Calu3 (cell line): ENCODE measurements around the gene ACSBG1. TPM values are rescaled to one million over a fixed set of nuclear protein-coding genes. Genes with fewer than 3 reads are reported as not detected.

Experiments used
- BruUV-seq: library from RNA; stranded (reverse); fragments of 400-500 nt; replicated peaks from 2 replicates; lab custom pipeline; 2021; lab: Mats Ljungman, UMichigan
- CTCF ChIA-PET: fragments of 300-600 bp; sonication (Branson Sonifier 250); formaldehyde crosslinking; loops from one replicate; lab custom pipeline; 2022; ENCODE audit warnings: antibody characterized with exemption; lab: Charles Lee
- DNase-seq: peaks from one replicate; pipeline ENCODE4 v3.0.0; 2022
- H3K27ac Mint-ChIP-seq: one replicate; pipeline ENCODE4 v1.8.0; 2022; ENCODE audit warnings: mixed read lengths; ENCODE audit not compliant: unreplicated experiment
- H3K27me3 Mint-ChIP-seq: one replicate; pipeline ENCODE4 v1.8.0; 2022; ENCODE audit warnings: mixed read lengths; ENCODE audit not compliant: unreplicated experiment
- H3K36me3 Mint-ChIP-seq: one replicate; pipeline ENCODE4 v1.8.0; 2022; ENCODE audit warnings: mild to moderate bottlenecking, moderate library complexity, mixed read lengths; ENCODE audit not compliant: insufficient read depth, unreplicated experiment
- H3K4me1 Mint-ChIP-seq: one replicate; pipeline ENCODE4 v1.8.0; 2022; ENCODE audit warnings: mild to moderate bottlenecking, low read depth, mixed read lengths; ENCODE audit not compliant: unreplicated experiment
- H3K4me3 Mint-ChIP-seq: one replicate; pipeline ENCODE4 v1.8.0; 2022; ENCODE audit warnings: mild to moderate bottlenecking, low read depth, moderate library complexity, mixed read lengths; ENCODE audit not compliant: unreplicated experiment
- H3K9me3 Mint-ChIP-seq: one replicate; pipeline ENCODE4 v1.8.0; 2022; ENCODE audit warnings: low read depth, mixed read lengths; ENCODE audit not compliant: unreplicated experiment
- CTCF ChIP-seq: fragments of 200-600 bp; IDR thresholded peaks from one replicate; pipeline ENCODE4 v1.8.0; 2022; ENCODE audit warnings: antibody characterized with exemption; ENCODE audit not compliant: unreplicated experiment
- intact Hi-C: fragments of 100-400 bp; cut with micrococcal nuclease; formaldehyde crosslinking; loops from one replicate; pipeline ENCODE4 v1.10.0; 2022; ENCODE audit not compliant: unreplicated experiment
- total RNA-seq: library from RNA; stranded (reverse); gene quantifications from 2 replicates; pipeline ENCODE4 v1.2.3, GENCODE V29; 2022

Gene ACSBG1
- total RNA-seq, 1 experiment from 2014 or later: 0.45 TPM

DNA sequence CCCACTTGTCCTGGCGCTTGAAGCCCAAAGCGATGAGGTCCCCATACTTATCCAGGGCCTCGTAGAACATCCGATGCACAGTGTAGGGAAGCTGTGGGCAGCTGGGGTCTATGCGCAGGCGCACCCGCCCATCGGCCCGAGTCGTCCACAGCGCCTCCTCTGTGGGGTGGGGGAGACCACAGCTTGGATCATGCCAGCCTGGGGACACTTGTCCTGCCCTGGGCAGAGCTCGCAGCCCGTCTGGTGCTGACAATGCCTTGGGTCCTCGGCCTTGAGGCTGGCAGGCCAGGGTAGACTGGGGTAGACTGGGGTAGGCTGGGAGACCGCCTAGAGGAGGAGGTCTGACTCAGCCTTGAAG is 39.8 kb downstream of the ACSBG1 start:
- intact Hi-C loops: no loop called here
- BruUV-seq: no TSS peak
- Mint-ChIP-seq H3K27me3 (peaks cover 34% of the 10 kb centered on the region), H3K27ac (no peak overlapping the region), H3K9me3 (peaks cover 5% of the 10 kb centered on the region), H3K4me3 (no peak overlapping the region), H3K36me3 (no peaks in the 10 kb centered on the region), H3K4me1 (no peaks in the 10 kb centered on the region)
- no peak for DNase-seq
- CTCF ChIA-PET: interaction anchor here (2.7 kb wide), 1 partner anchor 46 kb away, joined by 22 read pairs; no protein-coding TSS in a partner anchor
- TF ChIP-seq CTCF: no peak

DNA sequence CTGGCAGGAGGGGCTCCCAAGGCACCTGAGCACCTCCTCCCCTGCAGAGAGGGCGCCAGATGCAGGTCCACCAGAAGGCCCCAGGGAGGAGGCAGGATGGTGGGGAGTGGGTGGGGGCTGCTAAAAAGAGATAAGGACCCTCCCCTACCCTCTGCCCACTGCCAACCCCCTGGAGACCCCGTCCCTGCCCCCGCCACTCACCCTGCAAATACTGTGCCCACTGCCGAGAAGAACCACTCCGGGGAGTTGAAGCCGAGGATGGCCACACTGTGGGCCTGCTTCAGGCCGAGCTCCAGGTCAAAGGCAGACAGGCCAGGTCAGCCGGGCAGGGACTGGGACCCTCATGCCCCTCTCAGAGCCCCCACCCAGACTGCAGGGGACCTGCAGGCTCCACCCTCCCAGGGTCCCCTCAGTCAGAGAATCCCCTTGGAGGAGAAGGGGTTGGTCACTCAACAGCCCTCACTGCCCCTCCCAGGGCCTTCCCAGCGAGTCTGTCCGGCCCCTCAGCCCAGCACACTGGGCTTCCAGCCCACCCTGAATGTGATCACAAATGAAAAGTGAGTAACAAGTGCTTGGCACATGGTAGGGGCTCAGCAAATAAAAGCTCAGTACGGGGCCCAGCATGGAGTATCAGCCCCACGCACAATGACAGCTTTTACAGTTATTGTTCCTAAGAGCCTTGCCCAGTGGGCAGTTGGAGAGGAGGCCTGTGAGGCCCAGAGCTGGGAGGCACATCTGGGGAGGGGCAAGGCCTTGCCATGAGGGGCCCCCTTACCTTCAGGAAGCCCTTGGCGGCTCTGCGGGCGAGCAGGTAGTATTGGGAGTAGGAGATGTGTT is 40.4 kb downstream of the ACSBG1 start:
- intact Hi-C loops: no loop called here
- no TSS peak for BruUV-seq
- Mint-ChIP-seq H3K9me3 (peaks cover 5% of the 10 kb centered on the region), H3K27ac (no peak overlapping the region), H3K4me1 (no peaks in the 10 kb centered on the region), H3K4me3 (no peak overlapping the region), H3K36me3 (no peaks in the 10 kb centered on the region), H3K27me3 (peaks cover 32% of the 10 kb centered on the region)
- CTCF ChIA-PET: interaction anchor here (2.7 kb wide), 1 partner anchor 47 kb away, joined by 22 read pairs; no protein-coding TSS in a partner anchor
- no peak for TF ChIP-seq CTCF
- DNase-seq: no peak

DNA sequence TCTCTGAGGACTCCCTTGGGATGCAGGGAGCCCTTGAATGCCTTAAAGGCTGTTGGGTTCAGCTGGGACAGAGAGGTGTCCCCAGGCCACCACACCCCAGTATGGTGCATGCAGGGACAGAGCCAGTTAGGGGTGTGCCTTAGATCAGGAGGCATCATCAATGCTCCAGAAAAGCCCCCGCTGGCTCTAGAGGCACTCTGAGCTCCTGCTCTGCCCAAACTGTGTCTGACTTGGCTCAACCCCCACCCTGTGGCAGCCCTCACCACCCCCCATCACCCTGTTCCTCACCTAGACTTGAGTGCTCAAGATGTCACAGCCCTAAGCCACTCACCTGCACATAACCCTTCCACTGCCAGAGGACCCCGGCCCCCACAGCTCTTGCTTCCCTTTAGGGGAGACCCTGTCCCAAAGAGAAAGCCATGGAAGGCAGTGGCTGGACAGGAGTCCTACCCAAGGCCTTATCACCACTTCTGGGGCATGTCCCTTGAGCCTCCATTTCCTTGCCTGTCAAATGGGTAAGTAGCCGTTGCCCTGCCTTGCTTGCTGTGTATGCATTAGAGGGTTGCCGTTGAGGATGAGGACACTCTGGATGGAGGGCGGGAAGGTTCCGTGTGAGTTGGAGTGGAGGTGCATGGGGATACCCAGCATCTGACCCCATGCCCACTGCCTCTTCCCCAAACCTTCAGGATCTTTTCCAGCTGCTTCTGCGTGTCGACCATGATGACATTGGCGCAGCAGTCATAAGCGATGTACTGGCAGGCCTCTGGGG is 41.4 kb downstream of the ACSBG1 start:
- intact Hi-C loops: no loop called here
- BruUV-seq: no TSS peak
- Mint-ChIP-seq H3K9me3 (peaks cover 5% of the 10 kb centered on the region), H3K27me3 (peaks cover 32% of the 10 kb centered on the region), H3K36me3 (no peaks in the 10 kb centered on the region), H3K4me3 (no peak overlapping the region), H3K4me1 (no peaks in the 10 kb centered on the region), H3K27ac (no peak overlapping the region)
- DNase-seq: no peak
- no peak for TF ChIP-seq CTCF
- CTCF ChIA-PET: interaction anchor here (0.5 kb wide), 1 partner anchor 8 kb away, joined by 3 read pairs; no protein-coding TSS in a partner anchor

- no peaks in the 10 kb centered on the region for H3K9me3 Mint-ChIP-seq
- no peak overlapping the region for H3K27ac Mint-ChIP-seq
- no peak overlapping the region for H3K4me3 Mint-ChIP-seq
- peaks cover 23% of the 10 kb centered on the region for H3K27me3 Mint-ChIP-seq
- BruUV-seq: no TSS peak
- H3K36me3 Mint-ChIP-seq: no peaks in the 10 kb centered on the region
- intact Hi-C loops: no loop called here
- DNase-seq: no peak
- no peak for TF ChIP-seq CTCF
- H3K4me1 Mint-ChIP-seq: no peaks in the 10 kb centered on the region
- CTCF ChIA-PET: no interaction called here
These were observed 51.5 kb downstream of the ACSBG1 start for GRCh38 chr15:78182821-78183220.
